CD4-positive, alpha-beta T cell treated with Interleukin-6 at 100 ng/mL for 8 hours (primary cell): ENCODE data around the gene ANKDD1A.
A peak's percentile ranks its signal among the peaks of the same experiment; 100 is the strongest.

Experiments
- DNase-seq: peaks from one replicate; pipeline ENCODE4 v3.0.0-alpha.2; 2020; ENCODE audit warnings: mixed read lengths, low spot score

ANKDD1A gene

GRCh38 chr15:64895285-64896065 lies 16.2 kb upstream of the ANKDD1A start:
- DNase-seq, result peak; percentile 67

GRCh38 chr15:64896371-64897069 lies 15.2 kb upstream of the ANKDD1A start:
- DNase-seq, result no peak

- DNase-seq, result no peak
Measured at GRCh38 chr15:64897345-64897985, 14.2 kb upstream of the ANKDD1A start.

GRCh38 chr15:64898406-64898805 lies 13.3 kb upstream of the ANKDD1A start:
- no peak for DNase-seq

- no peak for DNase-seq
Measured at GRCh38 chr15:64901141-64901540, 10.6 kb upstream of the ANKDD1A start.

- peak; percentile 59 for DNase-seq
Measured at GRCh38 chr15:64901914-64902313, 9.8 kb upstream of the ANKDD1A start.

GRCh38 chr15:64902863-64903262 lies 8.8 kb upstream of the ANKDD1A start:
- DNase-seq, result no peak

- DNase-seq, result no peak
Measured at GRCh38 chr15:64903326-64903950, 8.3 kb upstream of the ANKDD1A start.

GRCh38 chr15:64904189-64904588 lies 7.5 kb upstream of the ANKDD1A start:
- no peak for DNase-seq

GRCh38 chr15:64905119-64905831 lies 6.4 kb upstream of the ANKDD1A start:
- peak; percentile 75 for DNase-seq

GRCh38 chr15:64905941-64906340 lies 5.8 kb upstream of the ANKDD1A start:
- no peak for DNase-seq

- no peak for DNase-seq
Measured at GRCh38 chr15:64906402-64906801, 5.3 kb upstream of the ANKDD1A start.

GRCh38 chr15:64907991-64908390 lies 3.7 kb upstream of the ANKDD1A start:
- no peak for DNase-seq

GRCh38 chr15:64909546-64909945 lies 2.2 kb upstream of the ANKDD1A start:
- no peak for DNase-seq

- no peak for DNase-seq
Measured at GRCh38 chr15:64912379-64913325, 950 bp downstream of the ANKDD1A start.

- DNase-seq, result no peak
Measured at GRCh38 chr15:64915518-64916227, 4.0 kb downstream of the ANKDD1A start.

GRCh38 chr15:64916365-64916764 lies 4.7 kb downstream of the ANKDD1A start:
- no peak for DNase-seq

- no peak for DNase-seq
Measured at GRCh38 chr15:64917211-64917610, 5.5 kb downstream of the ANKDD1A start.

GRCh38 chr15:64919721-64920120 lies 8.0 kb downstream of the ANKDD1A start:
- DNase-seq, result no peak

- DNase-seq, result no peak
Measured at GRCh38 chr15:64921711-64922110, 10.0 kb downstream of the ANKDD1A start.
